Activated CD4-positive, alpha-beta T cell treated with anti-CD3 and anti-CD28 coated beads, Interleukin-2, amount 50 U/mL, for 48 hours (primary cell): ENCODE data around the gene MACO1.
"Not testable (repeated sequence)": the region's sequence is repeated elsewhere in the genome, so short reads cannot be mapped to it uniquely, and the experiment has no call there.

Source experiments
- DNase-seq, 2 experiments: peaks; one replicate each; pipeline ENCODE4 v3.0.0-alpha.2; 2020

MACO1 gene

DNA sequence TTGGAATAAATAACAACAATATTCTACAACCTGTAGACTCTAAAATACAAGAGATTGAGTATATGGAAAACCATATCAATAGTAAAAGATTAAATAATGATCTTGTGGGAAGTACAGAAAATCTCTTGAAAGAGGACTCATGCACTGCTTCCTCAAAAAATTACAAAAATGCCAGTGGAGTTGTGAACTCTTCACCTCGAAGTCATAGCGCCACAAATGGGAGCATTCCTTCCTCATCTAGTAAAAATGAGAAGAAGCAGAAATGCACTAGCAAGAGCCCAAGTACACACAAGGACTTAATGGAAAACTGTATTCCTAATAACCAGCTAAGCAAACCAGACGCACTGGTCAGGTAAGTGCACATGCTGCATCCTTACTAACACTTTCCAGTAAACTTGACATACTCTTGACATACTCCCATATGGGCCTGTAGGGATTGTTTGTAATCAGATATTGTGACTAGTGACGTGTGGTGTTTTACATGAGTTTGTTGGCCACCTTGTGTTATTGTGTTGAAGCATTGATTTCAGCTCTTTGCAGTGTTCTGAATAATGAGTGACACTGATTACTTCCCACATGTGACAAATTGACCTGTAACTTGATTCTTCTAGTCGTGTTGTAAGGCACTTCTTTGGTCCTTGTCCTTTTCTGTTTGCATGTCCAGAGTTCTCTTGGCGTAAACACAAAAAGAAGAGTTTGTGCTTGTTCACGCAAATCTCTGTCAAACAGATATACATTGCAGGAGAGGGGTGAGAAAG, 28.0 kb downstream of the MACO1 start:
- DNase-seq: no peak

DNA sequence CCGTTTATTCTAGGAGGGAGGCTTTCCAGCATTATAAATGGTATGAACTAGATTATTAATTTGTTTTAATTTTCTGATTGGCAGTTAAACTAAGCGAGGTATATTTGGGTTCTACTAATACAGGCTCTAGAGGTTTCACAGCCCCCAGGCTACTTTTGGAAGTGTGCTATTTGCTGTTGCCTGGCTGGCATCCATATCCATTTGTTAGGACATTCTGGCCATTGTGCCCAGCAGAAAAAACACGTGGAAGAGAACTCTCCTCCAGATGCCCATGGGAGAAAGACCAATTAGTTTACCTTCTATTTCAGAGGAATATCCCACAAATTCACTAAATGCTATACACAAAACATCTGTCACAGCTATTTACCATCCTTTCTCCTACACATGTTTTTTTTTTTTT, 29.3 kb downstream of the MACO1 start:
- DNase-seq: no peak

DNA sequence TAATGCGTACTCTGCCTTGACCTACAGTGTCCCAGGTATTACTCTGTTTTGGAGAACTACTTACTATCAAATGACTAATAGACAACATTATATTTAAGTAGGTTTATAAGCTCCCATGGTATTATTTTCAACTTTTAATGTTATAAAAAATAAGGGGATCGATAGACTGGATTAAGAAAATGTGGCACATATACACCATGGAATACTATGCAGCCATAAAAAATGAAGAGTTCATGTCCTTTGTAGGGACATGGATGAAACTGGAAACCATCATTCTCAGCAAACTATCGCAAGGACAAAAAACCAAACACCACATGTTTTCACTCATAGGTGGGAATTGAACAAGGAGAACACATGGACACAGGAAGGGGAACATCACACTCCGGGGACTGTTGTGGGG, 30.1 kb downstream of the MACO1 start:
- not testable (repeated sequence) for DNase-seq

GRCh38 chr1:25461849-25462248, 31.2 kb downstream of the MACO1 start:
- no peak for DNase-seq

DNA sequence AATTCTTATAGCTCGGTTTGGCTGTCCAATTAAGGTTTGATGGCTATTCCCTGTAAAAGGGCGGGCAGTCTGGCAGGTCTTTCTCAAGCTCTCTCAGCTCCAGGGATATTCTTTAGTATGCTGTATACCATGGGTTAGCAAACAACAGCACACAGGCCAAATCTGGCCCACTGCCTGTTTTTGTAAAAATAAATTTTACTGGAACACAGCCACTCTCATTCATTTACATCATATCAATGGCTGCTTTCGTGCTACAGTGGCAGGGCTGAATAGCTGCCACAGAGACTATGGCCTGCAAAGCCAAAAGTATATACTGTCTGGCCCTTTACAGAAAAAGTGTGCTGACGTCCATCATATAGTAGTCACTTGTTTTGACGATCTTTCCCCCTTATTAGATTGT, 32.0 kb downstream of the MACO1 start:
- no peak for DNase-seq

DNA sequence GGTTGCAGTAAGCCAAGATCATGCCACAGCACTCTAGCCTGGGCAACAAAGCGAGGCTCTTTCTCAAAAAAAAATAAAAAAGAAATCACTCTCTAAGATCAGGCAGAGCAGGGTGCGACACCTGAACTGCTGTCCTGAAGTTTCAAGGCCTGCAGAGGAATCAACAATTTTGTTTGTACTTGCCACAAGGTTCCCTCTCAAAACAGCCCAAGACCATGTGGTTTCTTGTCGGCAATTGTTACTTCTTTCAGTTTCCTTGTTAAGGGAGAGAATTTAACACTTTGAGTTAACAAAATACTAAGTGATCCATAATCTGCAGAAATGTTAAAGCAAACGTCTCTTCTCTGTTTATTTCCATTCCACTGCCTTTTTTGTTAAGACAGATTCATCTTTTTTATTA, 36.5 kb downstream of the MACO1 start:
- no peak for DNase-seq

GRCh38 chr1:25467616-25468015, 36.9 kb downstream of the MACO1 start:
- no peak for DNase-seq

GRCh38 chr1:25468033-25468432, 37.3 kb downstream of the MACO1 start:
- DNase-seq: no peak

DNA sequence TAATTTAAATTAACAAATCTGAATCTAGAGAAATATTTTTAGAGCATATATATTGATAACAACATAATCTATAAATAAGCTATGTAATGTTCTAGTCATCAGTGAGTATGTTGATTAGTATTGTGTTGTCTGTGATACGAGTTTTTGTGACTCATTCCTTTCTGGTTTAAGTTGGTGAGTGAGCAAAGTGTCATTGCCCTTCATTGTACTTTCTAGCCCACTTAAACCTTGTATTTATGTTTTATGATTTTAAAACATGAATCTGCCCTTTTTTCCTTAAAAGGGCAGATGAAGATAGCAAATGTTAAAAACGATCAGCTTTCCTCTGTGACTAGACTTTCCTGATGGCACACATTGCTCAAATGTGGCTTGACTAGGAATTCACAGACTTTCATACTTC, 38.5 kb downstream of the MACO1 start:
- no peak for DNase-seq

- peak in 1 of 2 experiments; percentile 15 for DNase-seq
Measured at GRCh38 chr1:25472471-25472870, 41.8 kb downstream of the MACO1 start.

DNA sequence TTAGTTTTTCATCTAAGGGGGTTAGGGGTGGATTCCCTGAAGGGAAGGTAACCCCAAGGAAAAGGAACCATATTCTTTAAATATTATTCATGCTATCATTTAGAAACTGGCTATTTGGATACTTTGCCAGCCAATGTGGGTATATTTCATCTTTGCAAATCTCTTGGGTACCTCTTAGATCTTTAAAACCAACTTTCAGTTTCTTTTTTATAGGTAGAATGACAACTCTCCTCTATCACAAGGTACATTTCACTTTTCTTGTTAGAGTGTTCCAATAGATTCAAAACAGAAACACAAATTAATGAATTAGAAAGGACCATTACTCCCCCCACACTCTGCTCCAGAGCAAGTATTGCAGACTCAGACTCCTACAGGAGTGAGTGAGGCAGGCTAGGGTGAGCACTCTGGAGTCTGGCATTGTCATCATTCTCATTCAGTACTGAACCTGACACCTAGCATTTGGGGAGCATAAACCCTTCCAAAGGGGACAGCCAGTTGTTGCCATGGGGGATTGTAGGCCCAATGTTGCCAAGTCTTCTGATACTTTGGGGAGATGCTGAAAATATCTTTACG, 43.0 kb downstream of the MACO1 start:
- DNase-seq: peak in 1 of 2 experiments; percentile 12

- DNase-seq: no peak
Measured at GRCh38 chr1:25474439-25475047, 43.8 kb downstream of the MACO1 start.

DNA sequence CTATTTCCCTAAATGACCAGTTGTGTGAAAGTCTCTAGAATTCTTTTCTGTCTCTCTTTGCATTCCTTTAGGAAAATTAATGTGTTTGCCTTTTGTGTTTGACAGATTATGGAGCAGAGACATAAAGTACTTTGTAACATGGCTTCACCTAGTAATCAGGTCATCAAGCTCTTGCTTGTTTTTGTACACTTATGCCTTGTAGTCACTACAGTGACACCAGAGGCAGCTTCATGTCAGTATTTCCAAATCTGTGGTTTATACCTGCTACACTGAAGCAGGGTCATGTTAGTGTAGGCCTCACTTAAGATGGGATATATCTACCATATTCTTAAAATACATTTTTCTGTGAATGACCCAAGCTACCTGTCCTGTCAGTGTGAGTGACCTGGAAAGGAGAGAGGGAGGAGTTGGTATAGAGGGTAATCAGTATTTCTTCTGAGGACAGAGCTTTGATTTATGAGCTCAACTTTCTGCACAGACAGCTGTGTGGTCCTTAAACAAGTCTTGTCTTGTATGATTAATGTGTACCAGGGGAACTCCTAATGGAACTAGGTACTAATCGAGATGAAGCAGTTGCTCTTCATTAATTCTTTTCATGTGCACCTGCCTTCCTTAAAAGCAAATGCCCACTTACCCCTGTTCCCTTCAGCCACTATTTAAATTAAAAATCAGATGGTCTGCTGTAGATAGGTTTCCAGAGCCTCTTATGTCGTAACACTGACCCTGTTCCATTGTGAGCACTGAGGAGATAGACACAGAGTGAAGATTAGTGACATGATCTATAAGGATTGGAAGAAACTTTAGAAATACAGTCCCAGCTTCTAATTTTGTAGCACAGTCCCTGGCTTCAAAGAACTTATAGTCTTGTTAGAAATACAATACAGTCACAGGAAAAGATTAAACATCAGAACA, 45.7 kb downstream of the MACO1 start:
- no peak for DNase-seq

GRCh38 chr1:25477448-25478034, 46.8 kb downstream of the MACO1 start:
- no peak for DNase-seq

DNA sequence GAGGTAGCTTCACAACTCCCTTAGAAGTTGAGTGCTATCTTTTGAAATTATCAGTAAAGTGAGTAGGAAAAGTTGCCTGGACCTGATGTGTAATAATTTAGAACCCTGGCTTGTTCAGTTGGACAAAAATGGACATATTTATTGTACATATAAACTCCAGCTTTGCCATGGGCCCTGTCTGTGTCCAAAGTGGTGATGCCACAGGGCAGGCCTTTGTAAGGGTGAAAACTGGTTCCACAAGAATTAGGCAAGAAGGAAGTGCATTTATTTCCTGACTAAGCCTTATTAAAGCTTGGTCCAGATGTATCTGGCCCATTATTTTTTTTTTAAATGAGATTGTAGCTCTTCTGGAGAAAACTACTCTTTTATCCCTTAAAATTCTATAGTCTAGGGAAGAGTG, 47.9 kb downstream of the MACO1 start:
- DNase-seq: no peak

DNA sequence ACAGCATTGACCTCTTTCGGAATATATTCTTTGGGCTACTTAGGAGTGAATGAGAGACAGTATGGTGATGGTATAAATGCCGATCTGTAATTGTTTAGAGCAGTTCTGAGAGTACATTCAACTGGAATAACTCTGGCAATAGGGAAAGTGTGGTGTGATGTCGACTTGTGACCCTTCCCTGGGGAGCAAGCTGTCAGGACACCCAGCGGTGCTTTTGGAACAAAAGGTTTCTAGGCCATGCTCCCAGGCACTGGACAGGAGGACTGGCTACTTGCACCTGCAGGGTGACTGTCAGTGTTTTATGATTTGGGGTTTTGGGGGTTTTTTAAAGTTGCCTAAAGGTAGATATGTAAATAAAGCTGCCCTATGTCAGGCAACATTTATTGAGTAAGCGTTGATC, 50.9 kb downstream of the MACO1 start:
- no peak for DNase-seq

DNA sequence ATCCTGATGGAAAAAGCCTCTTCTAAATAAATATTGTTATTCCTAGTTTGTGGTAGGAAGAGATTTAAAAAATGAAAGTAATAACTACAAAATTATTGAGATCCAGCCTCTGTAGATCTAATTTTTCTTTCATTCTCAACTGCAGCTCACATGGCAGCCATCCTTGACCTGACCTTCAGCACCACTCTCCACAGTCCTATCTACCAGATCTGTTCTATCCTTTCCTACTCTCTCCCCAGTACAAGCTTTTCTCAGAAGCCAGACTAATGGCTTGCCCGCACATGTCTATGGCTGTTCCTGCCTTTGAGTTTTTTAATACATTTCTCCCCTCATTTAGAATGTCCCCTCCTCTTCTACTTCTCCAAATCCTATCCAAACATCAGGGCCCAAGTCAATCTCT, 51.5 kb downstream of the MACO1 start:
- no peak for DNase-seq

GRCh38 chr1:25484096-25484495, 53.4 kb downstream of the MACO1 start:
- no peak for DNase-seq

- no peak for DNase-seq
Measured at GRCh38 chr1:25484533-25484932, 53.8 kb downstream of the MACO1 start.

DNA sequence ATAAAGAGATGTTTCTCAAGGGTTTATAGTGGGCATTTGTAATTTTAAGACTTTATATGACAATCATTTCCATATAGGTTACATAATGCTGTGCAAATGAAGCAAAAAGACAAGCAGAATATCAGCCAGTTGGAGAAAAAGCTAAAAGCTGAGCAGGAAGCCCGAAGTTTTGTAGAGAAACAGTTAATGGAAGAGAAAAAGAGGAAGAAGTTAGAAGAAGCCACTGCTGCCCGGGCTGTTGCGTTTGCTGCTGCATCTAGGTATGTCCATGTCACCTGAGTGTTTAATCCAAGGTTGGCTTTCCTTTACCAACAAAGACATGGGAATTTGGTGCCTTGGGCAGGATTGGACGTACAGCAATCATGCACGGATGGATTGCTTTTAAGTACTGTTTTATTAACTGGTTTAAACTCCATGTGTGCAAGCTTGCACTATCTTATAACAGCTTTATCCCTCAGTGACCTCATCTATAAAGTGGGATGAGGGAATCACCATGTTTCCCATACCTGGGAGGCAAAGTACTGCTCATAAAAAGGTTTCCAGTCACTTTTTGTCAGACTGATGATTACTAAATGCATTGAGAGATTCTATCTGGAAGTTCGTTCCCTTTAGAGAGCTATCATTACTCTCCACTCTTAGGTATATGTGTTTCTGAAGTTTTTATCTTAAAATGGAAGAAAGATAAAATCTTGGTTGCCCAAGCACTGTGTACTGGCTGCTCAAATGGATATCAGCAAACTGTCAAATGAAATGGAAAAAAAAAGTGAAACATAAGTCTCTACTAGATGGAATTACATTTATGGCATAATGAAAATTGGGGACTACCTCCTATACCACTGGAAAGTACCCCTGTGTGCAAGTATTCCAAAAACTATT, 55.1 kb downstream of the MACO1 start:
- no peak for DNase-seq

- DNase-seq: no peak
Measured at GRCh38 chr1:25486602-25487001, 55.9 kb downstream of the MACO1 start.

DNA sequence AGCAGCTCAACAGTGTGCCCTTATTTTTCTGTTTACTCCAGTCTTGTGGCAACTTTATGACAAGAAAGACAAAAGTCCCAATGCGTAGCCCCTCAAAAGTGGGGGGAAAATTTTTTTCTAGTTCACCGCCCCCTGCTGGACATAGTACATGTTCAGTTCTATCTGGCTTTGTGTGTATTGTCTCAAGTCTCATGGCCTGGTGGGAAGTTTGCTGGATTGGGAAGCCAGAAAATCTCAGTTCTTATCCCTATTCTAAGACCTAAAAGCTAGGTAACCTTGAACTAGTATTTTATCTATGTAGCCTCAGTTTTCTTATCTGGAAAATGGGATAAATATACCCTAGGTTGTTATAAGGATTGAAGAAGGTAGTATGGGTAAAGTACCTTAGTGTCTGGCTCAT, 56.9 kb downstream of the MACO1 start:
- DNase-seq: peak; percentile 32 to 45
